WTC11 (cell line): ENCODE results near the gene B4GALT2. TPM values are rescaled to one million over a fixed set of nuclear protein-coding genes. Genes with fewer than 3 reads are reported as not detected.

Source experiments
- ATAC-seq: fragments of 200-7000 bp; cut with Tn5 transposase; 2 replicates; pipeline ENCODE4 v1.10.0; 2021; ENCODE audit warnings: mild to moderate bottlenecking, moderate library complexity
- CTCF ChIA-PET: fragments of 300-600 bp; sonication (Branson Sonifier 250); formaldehyde crosslinking; loops from one replicate; lab custom pipeline; 2021; ENCODE audit warnings: antibody characterized with exemption; lab: Charles Lee
- POLR2A ChIA-PET: fragments of 350-600 bp; sonication (Branson Sonifier 250); formaldehyde crosslinking; loops from one replicate; lab custom pipeline; 2021; ENCODE audit warnings: antibody characterized with exemption; lab: Charles Lee
- DNase-seq: peaks from one replicate; pipeline ENCODE4 v3.0.0; 2021; ENCODE audit warnings: low spot score
- H3K27ac Mint-ChIP-seq: 2 replicates; pipeline ENCODE4 v1.8.0; 2021; ENCODE audit warnings: mixed read lengths
- H3K27me3 Mint-ChIP-seq: 2 replicates; pipeline ENCODE4 v1.8.0; 2021; ENCODE audit warnings: low read depth, mild to moderate bottlenecking, moderate library complexity, mixed read lengths
- H3K36me3 Mint-ChIP-seq: 2 replicates; pipeline ENCODE4 v1.8.0; 2021; ENCODE audit warnings: mixed read lengths
- H3K4me1 Mint-ChIP-seq: 2 replicates; pipeline ENCODE4 v1.8.0; 2022; ENCODE audit warnings: mixed read lengths
- H3K4me3 Mint-ChIP-seq: 2 replicates; pipeline ENCODE4 v1.8.0; 2021; ENCODE audit warnings: mild to moderate bottlenecking, moderate library complexity, mixed read lengths
- H3K9me3 Mint-ChIP-seq: 2 replicates; pipeline ENCODE4 v1.8.0; 2021; ENCODE audit warnings: mixed read lengths
- ATF1 ChIP-seq: sonication (generic); formaldehyde crosslinking; IDR thresholded peaks from 2 replicates; pipeline ENCODE4 v1.8.1; 2023; ENCODE audit warnings: mild to moderate bottlenecking, moderate library complexity, missing genetic modification reagents
- ATF2 ChIP-seq: sonication (generic); formaldehyde crosslinking; IDR thresholded peaks from 2 replicates; pipeline ENCODE4 v1.8.1; 2022; ENCODE audit warnings: low read depth, missing genetic modification reagents, borderline replicate concordance
- E2F1 ChIP-seq: sonication (generic); formaldehyde crosslinking; IDR thresholded peaks from 2 replicates; pipeline ENCODE4 v1.8.0; 2022; ENCODE audit warnings: mild to moderate bottlenecking, missing genetic modification reagents
- ERG ChIP-seq: fragments of 250-450 bp; sonication (Bioruptor Pico); IDR thresholded peaks from 2 replicates; pipeline ENCODE4 v1.8.0; 2021; ENCODE audit warnings: mild to moderate bottlenecking
- FOXJ3 ChIP-seq: sonication (generic); formaldehyde crosslinking; IDR thresholded peaks from 2 replicates; pipeline ENCODE4 v1.9.0; 2021; ENCODE audit warnings: missing genetic modification reagents, mild to moderate bottlenecking, borderline replicate concordance
- FOXP1 ChIP-seq: sonication (generic); formaldehyde crosslinking; IDR thresholded peaks from 2 replicates; pipeline ENCODE4 v1.8.0; 2022; ENCODE audit warnings: missing genetic modification reagents, mild to moderate bottlenecking, moderate library complexity, borderline replicate concordance
- FOXP4 ChIP-seq: sonication (generic); formaldehyde crosslinking; IDR thresholded peaks from 2 replicates; pipeline ENCODE4 v1.8.0; 2022; ENCODE audit warnings: mild to moderate bottlenecking, missing genetic modification reagents
- NFATC4 ChIP-seq: fragments of 250-450 bp; sonication (Bioruptor Pico); IDR thresholded peaks from 2 replicates; pipeline ENCODE4 v1.9.0; 2021; ENCODE audit warnings: mild to moderate bottlenecking
- NR2C2 ChIP-seq: sonication (generic); formaldehyde crosslinking; IDR thresholded peaks from 2 replicates; pipeline ENCODE4 v1.8.0; 2022; ENCODE audit warnings: mild to moderate bottlenecking, missing genetic modification reagents
- PRRX2 ChIP-seq: fragments of 250-450 bp; sonication (Bioruptor Pico); IDR thresholded peaks from 2 replicates; pipeline ENCODE4 v1.8.0; 2021; ENCODE audit warnings: mild to moderate bottlenecking
- RORB ChIP-seq: fragments of 250-450 bp; sonication (Bioruptor Pico); IDR thresholded peaks from 2 replicates; pipeline ENCODE4 v1.9.0; 2021; ENCODE audit warnings: mild to moderate bottlenecking
- SMAD3 ChIP-seq: sonication (generic); formaldehyde crosslinking; IDR thresholded peaks from 2 replicates; pipeline ENCODE4 v1.8.0; 2022; ENCODE audit warnings: missing genetic modification reagents, mild to moderate bottlenecking, borderline replicate concordance
- TEAD1 ChIP-seq: sonication (generic); formaldehyde crosslinking; IDR thresholded peaks from 2 replicates; pipeline ENCODE4 v1.8.0; 2022; ENCODE audit warnings: mild to moderate bottlenecking, missing genetic modification reagents
- ZNF219 ChIP-seq: sonication (generic); formaldehyde crosslinking; IDR thresholded peaks from 2 replicates; pipeline ENCODE4 v1.8.0; 2023; ENCODE audit warnings: missing genetic modification reagents, mild to moderate bottlenecking, borderline replicate concordance
- ZNF263 ChIP-seq: sonication (generic); formaldehyde crosslinking; IDR thresholded peaks from 2 replicates; pipeline ENCODE4 v1.8.1; 2022; ENCODE audit warnings: low read depth, mild to moderate bottlenecking, moderate library complexity, missing genetic modification reagents
- ZNF317 ChIP-seq: sonication (generic); formaldehyde crosslinking; IDR thresholded peaks from 2 replicates; pipeline ENCODE4 v1.8.1; 2023; ENCODE audit warnings: low read depth, mild to moderate bottlenecking, moderate library complexity, missing genetic modification reagents, borderline replicate concordance
- ZNF425 ChIP-seq: fragments of 250-450 bp; sonication (Bioruptor Pico); conservative IDR thresholded peaks from 2 replicates; pipeline ENCODE4 v1.9.0; 2021; ENCODE audit warnings: mild to moderate bottlenecking
- total RNA-seq: library from RNA; stranded (reverse); gene quantifications from 3 replicates; pipeline ENCODE4 v1.2.3, GENCODE V29; 2021

Gene B4GALT2
- total RNA-seq, 1 experiment from 2014 or later, result 66.7 TPM

- no peak for TF ChIP-seq ZNF425
- no peak for TF ChIP-seq SMAD3 (CRISPR knock-in tag)
- TF ChIP-seq ERG (CRISPR knock-in tag), result no peak
Observed at GRCh38 chr1:43981636-43982035, 2.6 kb downstream of the B4GALT2 start (continued).

GRCh38 chr1:43982241-43982640, 3.2 kb downstream of the B4GALT2 start:
- TF ChIP-seq FOXP1, result no peak
- TF ChIP-seq TEAD1, result no peak
- no peak for TF ChIP-seq NR2C2 (CRISPR knock-in tag)
- no peak for TF ChIP-seq FOXP4
- no peak for TF ChIP-seq ATF1
- TF ChIP-seq E2F1 (CRISPR knock-in tag), result no peak
- no peak for TF ChIP-seq FOXJ3 (CRISPR knock-in tag)
- no peak for TF ChIP-seq ZNF263 (CRISPR knock-in tag)
- TF ChIP-seq ZNF219, result no peak
- no peak for TF ChIP-seq PRRX2 (CRISPR knock-in tag)
- TF ChIP-seq ATF2 (CRISPR knock-in tag), result no peak
- no peak for TF ChIP-seq RORB
- TF ChIP-seq NFATC4 (CRISPR knock-in tag), result no peak
- TF ChIP-seq ERG (CRISPR knock-in tag), result no peak
- TF ChIP-seq ZNF317 (CRISPR knock-in tag), result no peak
- ChIA-PET CTCF (no interaction called here), POLR2A (no interaction called here)
- ATAC-seq, result no peak
- H3K27me3 Mint-ChIP-seq, result no peaks in the 10 kb centered on the region; the same call in 1 of the 2 replicates
- peaks cover 18% of the 10 kb centered on the region for H3K36me3 Mint-ChIP-seq
- peaks cover 20% of the 10 kb centered on the region for H3K4me1 Mint-ChIP-seq
- no peak overlapping the region for H3K27ac Mint-ChIP-seq
- no peak for DNase-seq
- H3K4me3 Mint-ChIP-seq, result no peak overlapping the region
- H3K9me3 Mint-ChIP-seq, result no peaks in the 10 kb centered on the region
